Panc1 (cell line): Measurements from ENCODE around the gene ERLEC1. TPM values are rescaled to one million over a fixed set of nuclear protein-coding genes. Genes with fewer than 3 reads are reported as not detected.

Experiments used
- ATAC-seq: fragments of 200-7000 bp; cut with Tn5 transposase; 2 replicates; pipeline ENCODE4 v1.9.1; 2020; ENCODE audit warnings: mild to moderate bottlenecking, moderate library complexity
- BruUV-seq: library from RNA; stranded (reverse); fragments of 400-500 nt; replicated peaks from 2 replicates; lab custom pipeline; 2021; lab: Mats Ljungman, UMichigan
- CTCF ChIA-PET: fragments of 300-600 bp; sonication (Branson Sonifier 250); formaldehyde crosslinking; loops from one replicate; lab custom pipeline; 2022; ENCODE audit warnings: antibody characterized with exemption; lab: Charles Lee
- POLR2A ChIA-PET: fragments of 300-600 bp; sonication (Branson Sonifier 250); formaldehyde crosslinking; loops from one replicate; lab custom pipeline; 2022; ENCODE audit warnings: antibody characterized with exemption; lab: Charles Lee
- DNase-seq: peaks from one replicate; pipeline ENCODE4 v3.0.0-alpha.2; 2010; ENCODE audit warnings: low read depth, low spot score
- H3K27ac ChIP-seq: 2 replicates; pipeline ENCODE4 v1.5.1; 2011; ENCODE audit warnings: mild to moderate bottlenecking, low read length, inconsistent platforms
- H3K27me3 ChIP-seq: fragments of 200-500 bp; sonication (Bioruptor generic); 2 replicates; pipeline ENCODE4 v1.6.0; 2014; ENCODE audit warnings: low read length, inconsistent platforms; ENCODE audit not compliant: control insufficient read depth, insufficient read depth
- H3K36me3 ChIP-seq: fragments of 200-500 bp; sonication (Bioruptor generic); 2 replicates; pipeline ENCODE4 v1.5.1; 2014; ENCODE audit warnings: inconsistent platforms, mild to moderate bottlenecking, low read length, moderate library complexity; ENCODE audit not compliant: control insufficient read depth, insufficient read depth
- H3K4me1 ChIP-seq: 2 replicates; pipeline ENCODE4 v1.5.1; 2011; ENCODE audit warnings: inconsistent platforms, mild to moderate bottlenecking, low read length, moderate library complexity; ENCODE audit not compliant: control insufficient read depth, insufficient read depth
- H3K4me3 ChIP-seq, 2 experiments: 2 replicates each; pipeline ENCODE4 v1.5.1; 2011 to 2012; ENCODE audit warnings: low read depth in 2 of 2, low read length in 2 of 2, mild to moderate bottlenecking in 2 of 2, inconsistent platforms in 1 of 2, moderate library complexity in 1 of 2
- H3K9me3 ChIP-seq: fragments of 200-500 bp; sonication (Bioruptor generic); 2 replicates; pipeline ENCODE4 v1.5.1; 2014; ENCODE audit warnings: low read depth, mild to moderate bottlenecking, inconsistent platforms, low read length, moderate library complexity; ENCODE audit not compliant: control insufficient read depth, insufficient read depth
- POLR2AphosphoS5 ChIP-seq: IDR thresholded peaks from 2 replicates; pipeline ENCODE4 v1.6.1; 2012; ENCODE audit warnings: mild to moderate bottlenecking, low read depth, low read length, moderate library complexity
- SIN3A ChIP-seq: IDR thresholded peaks from 2 replicates; pipeline ENCODE4 v1.6.1; 2012; ENCODE audit warnings: low read depth, mild to moderate bottlenecking, low read length, moderate library complexity, borderline replicate concordance; ENCODE audit not compliant: insufficient read depth
- TCF7L2 ChIP-seq: IDR thresholded peaks from 2 replicates; pipeline ENCODE4 v1.6.1; 2011; ENCODE audit warnings: mild to moderate bottlenecking, low read depth, low read length, inconsistent platforms
- in situ Hi-C: cut with HindIII; loops from 2 replicates; pipeline ENCODE4 v1.10.0; 2016; ENCODE audit warnings: low sequenced_read_pairs, low pct_unique_long_range_greater_than_20kb
- intact Hi-C: fragments of 100-400 bp; cut with micrococcal nuclease; formaldehyde crosslinking; loops from one replicate; pipeline ENCODE4 v1.10.0; 2022; ENCODE audit not compliant: unreplicated experiment
- total RNA-seq: library from RNA; stranded (reverse); gene quantifications from one replicate; pipeline ENCODE4 v1.2.1, GENCODE V29; 2021; ENCODE audit not compliant: unreplicated experiment
- TF ChIP-seq, protein P1 (sequence below), 2 experiments: IDR thresholded peaks; 2 replicates each; pipeline ENCODE4 v1.6.1; 2011 to 2012; ENCODE audit warnings: low read depth in 2 of 2, control low read depth in 1 of 2, low read length in 1 of 2, mild to moderate bottlenecking in 1 of 2, moderate library complexity in 1 of 2; ENCODE audit not compliant: insufficient read depth in 1 of 2
- TF ChIP-seq, protein P2 (sequence below): fragments of 450-650 bp; IDR thresholded peaks from 2 replicates; pipeline ENCODE4 v1.5.1; 2017; ENCODE audit warnings: mild to moderate bottlenecking

ERLEC1 gene
- total RNA-seq, 1 experiment from 2014 or later: 43.9 TPM

- Histone ChIP-seq H3K4me3 (no peak overlapping the region), H3K36me3 (peaks cover 17% of the 10 kb centered on the region), H3K9me3 (no peaks in the 10 kb centered on the region), H3K4me1 (no peaks in the 10 kb centered on the region), H3K27ac (no peak overlapping the region), H3K27me3 (no peaks in the 10 kb centered on the region)
- DNase-seq: no peak
- ATAC-seq: no peak
- no peak for TF ChIP-seq SIN3A
- TF ChIP-seq TCF7L2: no peak
- no peak for TF ChIP-seq POLR2AphosphoS5
- TF ChIP-seq, protein P1, sequence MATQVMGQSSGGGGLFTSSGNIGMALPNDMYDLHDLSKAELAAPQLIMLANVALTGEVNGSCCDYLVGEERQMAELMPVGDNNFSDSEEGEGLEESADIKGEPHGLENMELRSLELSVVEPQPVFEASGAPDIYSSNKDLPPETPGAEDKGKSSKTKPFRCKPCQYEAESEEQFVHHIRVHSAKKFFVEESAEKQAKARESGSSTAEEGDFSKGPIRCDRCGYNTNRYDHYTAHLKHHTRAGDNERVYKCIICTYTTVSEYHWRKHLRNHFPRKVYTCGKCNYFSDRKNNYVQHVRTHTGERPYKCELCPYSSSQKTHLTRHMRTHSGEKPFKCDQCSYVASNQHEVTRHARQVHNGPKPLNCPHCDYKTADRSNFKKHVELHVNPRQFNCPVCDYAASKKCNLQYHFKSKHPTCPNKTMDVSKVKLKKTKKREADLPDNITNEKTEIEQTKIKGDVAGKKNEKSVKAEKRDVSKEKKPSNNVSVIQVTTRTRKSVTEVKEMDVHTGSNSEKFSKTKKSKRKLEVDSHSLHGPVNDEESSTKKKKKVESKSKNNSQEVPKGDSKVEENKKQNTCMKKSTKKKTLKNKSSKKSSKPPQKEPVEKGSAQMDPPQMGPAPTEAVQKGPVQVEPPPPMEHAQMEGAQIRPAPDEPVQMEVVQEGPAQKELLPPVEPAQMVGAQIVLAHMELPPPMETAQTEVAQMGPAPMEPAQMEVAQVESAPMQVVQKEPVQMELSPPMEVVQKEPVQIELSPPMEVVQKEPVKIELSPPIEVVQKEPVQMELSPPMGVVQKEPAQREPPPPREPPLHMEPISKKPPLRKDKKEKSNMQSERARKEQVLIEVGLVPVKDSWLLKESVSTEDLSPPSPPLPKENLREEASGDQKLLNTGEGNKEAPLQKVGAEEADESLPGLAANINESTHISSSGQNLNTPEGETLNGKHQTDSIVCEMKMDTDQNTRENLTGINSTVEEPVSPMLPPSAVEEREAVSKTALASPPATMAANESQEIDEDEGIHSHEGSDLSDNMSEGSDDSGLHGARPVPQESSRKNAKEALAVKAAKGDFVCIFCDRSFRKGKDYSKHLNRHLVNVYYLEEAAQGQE (IDR thresholded peaks at IDR 0.05; ENCODE audit: insufficient read depth in 1 of 2, low read depth in 2 of 2, low read length in 1 of 2): no peak
- TF ChIP-seq, protein P2, sequence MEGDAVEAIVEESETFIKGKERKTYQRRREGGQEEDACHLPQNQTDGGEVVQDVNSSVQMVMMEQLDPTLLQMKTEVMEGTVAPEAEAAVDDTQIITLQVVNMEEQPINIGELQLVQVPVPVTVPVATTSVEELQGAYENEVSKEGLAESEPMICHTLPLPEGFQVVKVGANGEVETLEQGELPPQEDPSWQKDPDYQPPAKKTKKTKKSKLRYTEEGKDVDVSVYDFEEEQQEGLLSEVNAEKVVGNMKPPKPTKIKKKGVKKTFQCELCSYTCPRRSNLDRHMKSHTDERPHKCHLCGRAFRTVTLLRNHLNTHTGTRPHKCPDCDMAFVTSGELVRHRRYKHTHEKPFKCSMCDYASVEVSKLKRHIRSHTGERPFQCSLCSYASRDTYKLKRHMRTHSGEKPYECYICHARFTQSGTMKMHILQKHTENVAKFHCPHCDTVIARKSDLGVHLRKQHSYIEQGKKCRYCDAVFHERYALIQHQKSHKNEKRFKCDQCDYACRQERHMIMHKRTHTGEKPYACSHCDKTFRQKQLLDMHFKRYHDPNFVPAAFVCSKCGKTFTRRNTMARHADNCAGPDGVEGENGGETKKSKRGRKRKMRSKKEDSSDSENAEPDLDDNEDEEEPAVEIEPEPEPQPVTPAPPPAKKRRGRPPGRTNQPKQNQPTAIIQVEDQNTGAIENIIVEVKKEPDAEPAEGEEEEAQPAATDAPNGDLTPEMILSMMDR: no peak
- ChIA-PET POLR2A (no interaction called here), CTCF (no interaction called here)
- intact Hi-C loops (no loop called here), in situ Hi-C loops (no loop called here)
- BruUV-seq: no TSS peak
Observed at GRCh38 chr2:53865264-53865663, 78.4 kb downstream of the ERLEC1 start.

- intact Hi-C loops: no loop called here
- DNase-seq (no peak), ATAC-seq (no peak)
- H3K27ac ChIP-seq: no peak overlapping the region
- H3K4me1 ChIP-seq: no peaks in the 10 kb centered on the region
- ChIA-PET CTCF (no interaction called here), POLR2A (no interaction called here)
- BruUV-seq: no TSS peak
- in situ Hi-C loops: no loop called here
- H3K9me3 ChIP-seq: no peaks in the 10 kb centered on the region
- H3K36me3 ChIP-seq: peaks cover 17% of the 10 kb centered on the region
- no peaks in the 10 kb centered on the region for H3K27me3 ChIP-seq
- no peak for TF ChIP-seq POLR2AphosphoS5
- TF ChIP-seq, protein P1 (IDR thresholded peaks at IDR 0.05; ENCODE audit: insufficient read depth in 1 of 2, low read depth in 2 of 2, low read length in 1 of 2): no peak
- no peak overlapping the region for H3K4me3 ChIP-seq
Observed at GRCh38 chr2:53865962-53866361, 79.1 kb downstream of the ERLEC1 start.
